ENCODE data around the gene SYNC. TPM values are rescaled to one million over a fixed set of nuclear protein-coding genes. Genes with fewer than 3 reads are reported as not detected.

SYNC gene
- total and polyA plus RNA-seq, 2 experiments from 2014 or later: not detected

GRCh38 chr1:32636914-32637645, 65.5 kb downstream of the SYNC start:
- Histone ChIP-seq H3K27ac (ENCODE audit: low read depth) (peak overlapping the region; percentile 68), H3K36me3 (ENCODE audit: insufficient read depth) (no peaks in the 10 kb centered on the region), H2AFZ (no peak overlapping the region), H4K20me1 (replicated peaks; ENCODE audit: insufficient read depth) (peaks cover 14% of the 10 kb centered on the region), H3F3A (replicated peaks; ENCODE audit: low read depth) (peaks cover 22% of the 10 kb centered on the region; the same call in 1 of the 2 replicates), H3K4me2 (peak overlapping the region; percentile 45), H3K79me2 (replicated peaks; ENCODE audit: insufficient read depth) (peaks cover 77% of the 10 kb centered on the region), H3K27me3 (ENCODE audit: insufficient read depth) (no peaks in the 10 kb centered on the region), H3K9me2 (ENCODE audit: insufficient read depth) (no peaks in the 10 kb centered on the region), H3K4me1 (ENCODE audit: insufficient read depth) (peaks cover 56% of the 10 kb centered on the region), H3K4me3 (no peak overlapping the region; the same call in 1 of the 2 replicates)
- H3K27ac Mint-ChIP-seq: peak overlapping the region; percentile 81
- H3K4me1 Mint-ChIP-seq: peaks cover 43% of the 10 kb centered on the region
- ATAC-seq (peak; percentile 63), DNase-seq (ENCODE audit: low spot score) (peak; percentile 52)
- H3K36me3 Mint-ChIP-seq (ENCODE audit: low read depth): peaks cover 3% of the 10 kb centered on the region; the same call in 2 of the 3 replicates
- TF ChIP-seq EZH2phosphoT487 (IDR thresholded peaks at IDR 0.05; ENCODE audit: unreplicated experiment) (no peak), STAT1 (IDR thresholded peaks at IDR 0.05; ENCODE audit: unreplicated experiment) (no peak), ZNF114 (CRISPR knock-in tag; IDR thresholded peaks at IDR 0.05) (no peak)
- H3K27me3 Mint-ChIP-seq (ENCODE audit: insufficient read depth, low read depth, poor library complexity): peaks cover 8% of the 10 kb centered on the region
- H3K4me3 Mint-ChIP-seq: peak overlapping the region; percentile 21
- H3K9me3 Mint-ChIP-seq: no peaks in the 10 kb centered on the region

- ATAC-seq: no peak
- no peak overlapping the region for H3K4me3 Mint-ChIP-seq
- no peak for TF ChIP-seq CREB1 (CRISPR knock-in tag; IDR thresholded peaks at IDR 0.05; ENCODE audit: low read depth)
- no peak for TF ChIP-seq STAT1 (IDR thresholded peaks at IDR 0.05; ENCODE audit: unreplicated experiment)
- TF ChIP-seq, protein P1, sequence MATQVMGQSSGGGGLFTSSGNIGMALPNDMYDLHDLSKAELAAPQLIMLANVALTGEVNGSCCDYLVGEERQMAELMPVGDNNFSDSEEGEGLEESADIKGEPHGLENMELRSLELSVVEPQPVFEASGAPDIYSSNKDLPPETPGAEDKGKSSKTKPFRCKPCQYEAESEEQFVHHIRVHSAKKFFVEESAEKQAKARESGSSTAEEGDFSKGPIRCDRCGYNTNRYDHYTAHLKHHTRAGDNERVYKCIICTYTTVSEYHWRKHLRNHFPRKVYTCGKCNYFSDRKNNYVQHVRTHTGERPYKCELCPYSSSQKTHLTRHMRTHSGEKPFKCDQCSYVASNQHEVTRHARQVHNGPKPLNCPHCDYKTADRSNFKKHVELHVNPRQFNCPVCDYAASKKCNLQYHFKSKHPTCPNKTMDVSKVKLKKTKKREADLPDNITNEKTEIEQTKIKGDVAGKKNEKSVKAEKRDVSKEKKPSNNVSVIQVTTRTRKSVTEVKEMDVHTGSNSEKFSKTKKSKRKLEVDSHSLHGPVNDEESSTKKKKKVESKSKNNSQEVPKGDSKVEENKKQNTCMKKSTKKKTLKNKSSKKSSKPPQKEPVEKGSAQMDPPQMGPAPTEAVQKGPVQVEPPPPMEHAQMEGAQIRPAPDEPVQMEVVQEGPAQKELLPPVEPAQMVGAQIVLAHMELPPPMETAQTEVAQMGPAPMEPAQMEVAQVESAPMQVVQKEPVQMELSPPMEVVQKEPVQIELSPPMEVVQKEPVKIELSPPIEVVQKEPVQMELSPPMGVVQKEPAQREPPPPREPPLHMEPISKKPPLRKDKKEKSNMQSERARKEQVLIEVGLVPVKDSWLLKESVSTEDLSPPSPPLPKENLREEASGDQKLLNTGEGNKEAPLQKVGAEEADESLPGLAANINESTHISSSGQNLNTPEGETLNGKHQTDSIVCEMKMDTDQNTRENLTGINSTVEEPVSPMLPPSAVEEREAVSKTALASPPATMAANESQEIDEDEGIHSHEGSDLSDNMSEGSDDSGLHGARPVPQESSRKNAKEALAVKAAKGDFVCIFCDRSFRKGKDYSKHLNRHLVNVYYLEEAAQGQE (IDR thresholded peaks at IDR 0.05; ENCODE audit: unreplicated experiment): no peak
- no peak for TF ChIP-seq ZNF331 (CRISPR knock-in tag; IDR thresholded peaks at IDR 0.05; ENCODE audit: low read depth)
- no peak for TF ChIP-seq JUNB (IDR thresholded peaks at IDR 0.05; ENCODE audit: unreplicated experiment)
- TF ChIP-seq EZH2 (IDR thresholded peaks at IDR 0.05; ENCODE audit: low read depth, unreplicated experiment): no peak
Observed at GRCh38 chr1:32635508-32636277, 66.9 kb downstream of the SYNC start.

More at GRCh38 chr1:32635508-32636277, 66.9 kb downstream of the SYNC start:
- Mint-ChIP-seq H3K9me3 (no peaks in the 10 kb centered on the region), H3K36me3 (ENCODE audit: low read depth) (peaks cover 6% of the 10 kb centered on the region; the same call in 2 of the 3 replicates), H3K27ac (peak overlapping the region; percentile 25; the same call in 1 of the 2 replicates), H3K27me3 (ENCODE audit: insufficient read depth, low read depth, poor library complexity) (peaks cover 8% of the 10 kb centered on the region), H3K4me1 (peaks cover 41% of the 10 kb centered on the region)
- Histone ChIP-seq H3K27me3 (ENCODE audit: insufficient read depth) (no peaks in the 10 kb centered on the region), H3K4me2 (peak overlapping the region; percentile 45), H3K4me3 (peak overlapping the region; percentile 0; the same call in 1 of the 2 replicates), H3K9me2 (ENCODE audit: insufficient read depth) (no peaks in the 10 kb centered on the region), H3K27ac (ENCODE audit: low read depth) (peak overlapping the region; percentile 68), H3K4me1 (ENCODE audit: insufficient read depth) (peaks cover 55% of the 10 kb centered on the region), H2AFZ (no peak overlapping the region), H4K20me1 (replicated peaks; ENCODE audit: insufficient read depth) (peaks cover 14% of the 10 kb centered on the region), H3K36me3 (ENCODE audit: insufficient read depth) (no peaks in the 10 kb centered on the region), H3F3A (replicated peaks; ENCODE audit: low read depth) (peaks cover 22% of the 10 kb centered on the region; the same call in 1 of the 2 replicates), H3K79me2 (replicated peaks; ENCODE audit: insufficient read depth) (peaks cover 71% of the 10 kb centered on the region)
- no peak for DNase-seq (ENCODE audit: low spot score)
